OCI-LY1 (cell line): Measurements from ENCODE around the gene TMEM11.
A peak's percentile ranks its signal among the peaks of the same experiment; 100 is the strongest.

Experiments
- H2AFZ ChIP-seq: fragments of 200-600 bp; sonication (generic), shearing (Covaris generic); 2 replicates; pipeline ENCODE4 v1.6.0; 2014; ENCODE audit warnings: antibody characterized with exemption, mild to moderate bottlenecking, low read length
- H3F3A ChIP-seq: fragments of 200-600 bp; sonication (generic), shearing (Covaris generic); 2 replicates; pipeline ENCODE4 v1.6.0; 2014; ENCODE audit warnings: mild to moderate bottlenecking, antibody characterized with exemption, low read length, moderate library complexity; ENCODE audit not compliant: insufficient read depth
- H3K27ac ChIP-seq: fragments of 200-600 bp; sonication (generic); 2 replicates; pipeline ENCODE4 v1.5.1; 2014; ENCODE audit warnings: low read length, mixed run types, mild to moderate bottlenecking, low read depth; ENCODE audit not compliant: poor library complexity, severe bottlenecking
- H3K27me3 ChIP-seq: fragments of 200-600 bp; sonication (generic); 2 replicates; pipeline ENCODE4 v1.6.0; 2014; ENCODE audit warnings: antibody characterized with exemption, mild to moderate bottlenecking, low read length, moderate library complexity; ENCODE audit not compliant: insufficient read depth
- H3K36me3 ChIP-seq: fragments of 200-600 bp; sonication (generic); 2 replicates; pipeline ENCODE4 v1.6.1; 2014; ENCODE audit warnings: mild to moderate bottlenecking, antibody characterized with exemption, low read length, moderate library complexity, mixed read lengths; ENCODE audit not compliant: insufficient read depth
- H3K4me1 ChIP-seq: fragments of 200-600 bp; sonication (generic); 2 replicates; pipeline ENCODE4 v1.5.1; 2014; ENCODE audit warnings: mild to moderate bottlenecking, low read length, moderate library complexity; ENCODE audit not compliant: insufficient read depth, severe bottlenecking
- H3K4me2 ChIP-seq: fragments of 200-600 bp; sonication (generic), shearing (Covaris generic); 2 replicates; pipeline ENCODE4 v1.6.1; 2014; ENCODE audit warnings: low read length
- H3K4me3 ChIP-seq: fragments of 200-600 bp; sonication (generic); 2 replicates; pipeline ENCODE4 v1.5.1; 2014; ENCODE audit warnings: low read length, low read depth, mild to moderate bottlenecking, mixed read lengths; ENCODE audit not compliant: poor library complexity, severe bottlenecking
- H3K79me2 ChIP-seq: fragments of 200-600 bp; shearing (Covaris generic); 2 replicates; pipeline ENCODE4 v1.6.1; 2016; ENCODE audit warnings: mixed run types, low read length, mixed read lengths; ENCODE audit not compliant: insufficient read depth
- H3K9ac ChIP-seq: fragments of 200-600 bp; sonication (generic), shearing (Covaris generic); 2 replicates; pipeline ENCODE4 v1.6.1; 2014; ENCODE audit warnings: mild to moderate bottlenecking, low read length, mixed read lengths
- H3K9me2 ChIP-seq: fragments of 200-600 bp; sonication (generic), shearing (Covaris generic); 2 replicates; pipeline ENCODE4 v1.6.1; 2014; ENCODE audit warnings: low read depth, mild to moderate bottlenecking, low read length, mixed read lengths
- H3K9me3 ChIP-seq: fragments of 200-600 bp; shearing (Covaris generic); 2 replicates; pipeline ENCODE4 v1.6.1; 2014; ENCODE audit warnings: low read length, mixed read lengths
- H4K20me1 ChIP-seq: fragments of 200-600 bp; sonication (generic), shearing (Covaris generic); 2 replicates; pipeline ENCODE4 v1.6.0; 2016; ENCODE audit warnings: mild to moderate bottlenecking, low read length; ENCODE audit not compliant: insufficient read depth
- CTCF ChIP-seq: fragments of 200-600 bp; sonication (generic), shearing (Covaris generic); IDR thresholded peaks from 2 replicates; pipeline ENCODE4 v1.5.1; 2017; ENCODE audit warnings: mild to moderate bottlenecking, antibody characterized with exemption, low read length, moderate library complexity, mixed read lengths
- EZH2 ChIP-seq: fragments of 200-600 bp; sonication (generic), shearing (Covaris generic); IDR thresholded peaks from 2 replicates; pipeline ENCODE4 v1.8.0; 2017; ENCODE audit warnings: borderline replicate concordance, mixed run types, mild to moderate bottlenecking, antibody characterized with exemption, low read length, moderate library complexity, mixed read lengths

TMEM11 gene

DNA sequence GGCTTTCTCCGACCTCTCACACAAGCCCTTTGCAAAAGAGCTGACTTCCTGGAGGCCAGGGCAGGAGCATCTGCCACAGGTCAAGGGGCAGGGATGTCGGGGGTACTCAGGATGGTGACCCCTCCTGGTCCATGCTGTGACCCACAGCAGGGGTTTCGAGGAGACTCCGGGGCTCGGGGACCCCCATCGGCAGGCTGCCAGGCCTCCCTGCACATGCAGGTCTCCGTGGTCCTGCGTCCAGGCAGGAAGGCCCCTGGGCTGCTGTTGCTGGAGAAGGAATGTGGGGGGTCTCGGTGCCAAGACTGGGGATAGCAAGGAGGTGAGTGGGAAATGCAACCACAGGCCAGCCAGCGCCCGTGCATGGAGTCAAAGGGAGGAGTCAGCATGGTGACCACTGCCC lies 27.6 kb upstream of the TMEM11 start:
- Histone ChIP-seq H3K36me3 (no peaks in the 10 kb centered on the region), H3K9me2 (no peaks in the 10 kb centered on the region), H3K9me3 (no peaks in the 10 kb centered on the region), H4K20me1 (no peaks in the 10 kb centered on the region), H3K4me2 (no peak overlapping the region), H3K27me3 (no peaks in the 10 kb centered on the region; the same call in 1 of the 2 replicates), H3K79me2 (no peaks in the 10 kb centered on the region), H2AFZ (no peak overlapping the region), H3F3A (no peaks in the 10 kb centered on the region), H3K4me3 (no peak overlapping the region), H3K4me1 (no peaks in the 10 kb centered on the region), H3K27ac (no peak overlapping the region), H3K9ac (no peak overlapping the region)
- TF ChIP-seq EZH2 (no peak), CTCF (no peak)

- no peak overlapping the region for H3K9ac ChIP-seq
- H3K4me2 ChIP-seq, result no peak overlapping the region
- H3K9me3 ChIP-seq, result no peaks in the 10 kb centered on the region
- H3K79me2 ChIP-seq, result no peaks in the 10 kb centered on the region
- H3K27me3 ChIP-seq, result no peaks in the 10 kb centered on the region; the same call in 1 of the 2 replicates
- H4K20me1 ChIP-seq, result no peaks in the 10 kb centered on the region
- H3F3A ChIP-seq, result no peaks in the 10 kb centered on the region
- H3K36me3 ChIP-seq, result no peaks in the 10 kb centered on the region
- no peak overlapping the region for H3K4me3 ChIP-seq
- H3K27ac ChIP-seq, result no peak overlapping the region
- H3K4me1 ChIP-seq, result no peaks in the 10 kb centered on the region
- H3K9me2 ChIP-seq, result no peaks in the 10 kb centered on the region
- no peak overlapping the region for H2AFZ ChIP-seq
- TF ChIP-seq EZH2 (no peak), CTCF (no peak)
Measured at GRCh38 chr17:21240369-21241055, 26.6 kb upstream of the TMEM11 start.

GRCh38 chr17:21239680-21240368 lies 25.9 kb upstream of the TMEM11 start:
- H3K27ac ChIP-seq, result no peak overlapping the region
- no peaks in the 10 kb centered on the region for H3K9me3 ChIP-seq
- no peaks in the 10 kb centered on the region; the same call in 1 of the 2 replicates for H3K27me3 ChIP-seq
- no peak overlapping the region for H3K4me3 ChIP-seq
- H3K36me3 ChIP-seq, result no peaks in the 10 kb centered on the region
- H3K4me2 ChIP-seq, result no peak overlapping the region
- H3K4me1 ChIP-seq, result no peaks in the 10 kb centered on the region
- H3K9me2 ChIP-seq, result no peaks in the 10 kb centered on the region
- no peak overlapping the region for H3K9ac ChIP-seq
- no peaks in the 10 kb centered on the region for H3F3A ChIP-seq
- no peak overlapping the region for H2AFZ ChIP-seq
- no peaks in the 10 kb centered on the region for H3K79me2 ChIP-seq
- H4K20me1 ChIP-seq, result no peaks in the 10 kb centered on the region
- TF ChIP-seq CTCF (peak; percentile 43; the same call in 1 of the 2 replicates), EZH2 (no peak)
